Parathyroid adenoma (tissue), 2 donors: ENCODE measurements around the gene HMGCS2.
"Not testable (repeated sequence)": the region's sequence is repeated elsewhere in the genome, so short reads cannot be mapped to it uniquely, and the experiment has no call there.

Source experiments
- H2AFZ ChIP-seq: fragments of 300-600 bp; sonication (generic); one replicate; pipeline ENCODE4 v1.7.0; 2017; ENCODE audit warnings: antibody characterized with exemption, mild to moderate bottlenecking
- H3K27ac ChIP-seq: fragments of 300-600 bp; sonication (generic); one replicate; pipeline ENCODE4 v1.7.0; 2017
- H3K27me3 ChIP-seq: fragments of 300-600 bp; sonication (generic); one replicate; pipeline ENCODE4 v1.7.0; 2017; ENCODE audit warnings: low read length; ENCODE audit not compliant: control insufficient read depth, insufficient read depth
- H3K36me3 ChIP-seq: fragments of 300-600 bp; sonication (generic); one replicate; pipeline ENCODE4 v1.7.0; 2017; ENCODE audit warnings: low read length; ENCODE audit not compliant: control insufficient read depth, insufficient read depth
- H3K4me1 ChIP-seq: fragments of 300-600 bp; sonication (generic); one replicate; pipeline ENCODE4 v1.7.0; 2017; ENCODE audit warnings: control low read depth
- H3K4me2 ChIP-seq: fragments of 300-600 bp; sonication (generic); one replicate; pipeline ENCODE4 v1.7.0; 2017; ENCODE audit warnings: low read length
- H3K4me3 ChIP-seq: fragments of 300-600 bp; sonication (generic); one replicate; pipeline ENCODE4 v1.7.0; 2017; ENCODE audit warnings: low read depth, low read length
- H3K79me2 ChIP-seq: fragments of 300-600 bp; sonication (generic); one replicate; pipeline ENCODE4 v1.7.0; 2017; ENCODE audit warnings: control low read depth
- H3K9ac ChIP-seq: fragments of 300-600 bp; sonication (generic); one replicate; pipeline ENCODE4 v1.7.0; 2017; ENCODE audit warnings: mild to moderate bottlenecking
- H3K9me3 ChIP-seq: fragments of 300-600 bp; sonication (generic); one replicate; pipeline ENCODE4 v1.7.0; 2017; ENCODE audit warnings: low read length; ENCODE audit not compliant: control insufficient read depth
- CTCF ChIP-seq: fragments of 300-600 bp; sonication (generic); IDR thresholded peaks from one replicate; pipeline ENCODE4 v1.7.0; 2017; ENCODE audit warnings: antibody characterized with exemption, mild to moderate bottlenecking
- donor health status: primary hyperparathyroidism.

HMGCS2 gene

DNA sequence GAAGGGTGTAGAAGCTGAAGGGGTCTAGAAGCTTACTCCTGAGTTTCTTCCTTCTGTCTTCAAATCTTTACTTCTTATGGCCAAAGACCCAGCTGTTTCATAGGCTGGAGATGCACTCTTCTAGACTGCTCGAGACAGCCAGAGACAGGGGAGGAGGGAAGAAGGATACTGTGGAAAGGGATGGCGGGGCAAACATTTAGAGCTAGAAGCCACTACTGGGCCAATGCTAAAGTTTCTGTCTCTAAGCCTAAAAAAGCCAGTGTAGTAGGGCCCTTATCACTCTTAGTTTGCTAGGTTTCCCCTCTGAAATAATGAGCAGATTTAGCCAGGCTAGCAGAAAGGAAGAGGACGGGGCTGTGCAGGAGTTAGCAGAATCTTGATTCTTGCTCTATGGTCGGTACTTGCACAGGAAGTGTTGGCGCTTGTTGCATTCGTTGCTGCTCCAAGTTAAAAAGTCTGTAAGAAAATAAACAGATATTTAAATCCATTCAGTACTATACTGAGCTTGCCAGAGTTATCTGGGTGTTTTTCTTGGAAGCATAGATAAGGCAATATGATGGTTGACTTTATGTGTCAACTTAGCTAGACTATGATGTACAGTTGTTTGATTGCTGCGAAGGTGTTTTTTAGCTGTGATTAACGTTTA is 25.6 kb upstream of the HMGCS2 start:
- H3K27ac ChIP-seq, result no peak overlapping the region
- H3K4me3 ChIP-seq, result no peak overlapping the region

GRCh38 chr1:119791377-119791776 is 22.7 kb upstream of the HMGCS2 start:
- Histone ChIP-seq H3K4me2 (no peak overlapping the region), H3K79me2 (no peaks in the 10 kb centered on the region), H3K27me3 (no peaks in the 10 kb centered on the region), H2AFZ (no peak overlapping the region), H3K9ac (no peak overlapping the region), H3K4me3 (no peak overlapping the region), H3K36me3 (no peaks in the 10 kb centered on the region), H3K27ac (no peak overlapping the region), H3K9me3 (no peaks in the 10 kb centered on the region), H3K4me1 (peaks cover 3% of the 10 kb centered on the region)
- no peak for TF ChIP-seq CTCF

More for the DNA sequence above, 25.6 kb upstream of the HMGCS2 start:
- TF ChIP-seq CTCF, result no peak
- no peaks in the 10 kb centered on the region for H3K36me3 ChIP-seq
- H3K4me2 ChIP-seq, result no peak overlapping the region
- H3K27me3 ChIP-seq, result no peaks in the 10 kb centered on the region
- H2AFZ ChIP-seq, result no peak overlapping the region
- no peak overlapping the region for H3K9ac ChIP-seq
- H3K9me3 ChIP-seq, result no peaks in the 10 kb centered on the region
- peaks cover 3% of the 10 kb centered on the region for H3K4me1 ChIP-seq
- no peaks in the 10 kb centered on the region for H3K79me2 ChIP-seq

DNA sequence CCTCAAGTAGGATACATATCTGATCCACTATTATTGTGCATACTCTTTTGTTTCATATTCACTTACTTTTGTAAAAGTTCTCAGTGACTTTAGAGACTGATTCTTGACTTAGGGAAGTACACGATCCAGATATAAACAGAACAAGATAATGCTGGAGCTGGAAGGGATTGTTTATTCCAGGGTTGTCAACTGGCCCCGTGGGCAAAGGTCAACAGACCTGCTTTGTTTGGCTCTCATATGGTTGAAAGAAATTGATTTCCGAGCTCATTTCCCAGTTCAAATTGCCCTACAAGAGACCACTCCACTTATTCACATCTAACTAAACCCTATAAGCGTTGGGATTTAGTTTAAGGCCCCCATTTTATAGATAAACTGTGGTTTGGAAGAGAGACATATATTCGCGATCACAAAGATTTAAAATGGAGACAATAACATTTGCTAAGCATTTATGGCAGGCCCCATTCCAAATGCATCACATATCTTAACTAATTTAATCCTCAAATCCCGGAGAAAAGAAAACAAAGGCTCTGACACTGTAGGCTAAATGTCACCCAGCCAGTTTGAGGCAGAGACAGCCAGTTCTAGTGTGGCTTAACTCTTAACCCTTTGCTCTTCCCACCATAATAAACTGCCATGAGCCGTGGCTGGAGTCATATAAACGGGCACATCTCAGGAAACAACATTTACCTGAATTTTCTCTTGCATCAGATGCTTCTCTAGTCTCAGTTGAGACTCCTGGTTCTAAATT is 21.9 kb upstream of the HMGCS2 start:
- TF ChIP-seq CTCF, result no peak
- Histone ChIP-seq H3K79me2 (no peaks in the 10 kb centered on the region), H3K4me2 (no peak overlapping the region), H3K9me3 (no peaks in the 10 kb centered on the region), H3K4me1 (peaks cover 3% of the 10 kb centered on the region), H3K4me3 (no peak overlapping the region), H3K36me3 (no peaks in the 10 kb centered on the region), H2AFZ (no peak overlapping the region), H3K27me3 (no peaks in the 10 kb centered on the region), H3K27ac (no peak overlapping the region), H3K9ac (no peak overlapping the region)

GRCh38 chr1:119787776-119788175 is 19.1 kb upstream of the HMGCS2 start:
- Histone ChIP-seq H3K9ac (no peak overlapping the region), H3K4me3 (no peak overlapping the region), H3K27ac (no peak overlapping the region)

DNA sequence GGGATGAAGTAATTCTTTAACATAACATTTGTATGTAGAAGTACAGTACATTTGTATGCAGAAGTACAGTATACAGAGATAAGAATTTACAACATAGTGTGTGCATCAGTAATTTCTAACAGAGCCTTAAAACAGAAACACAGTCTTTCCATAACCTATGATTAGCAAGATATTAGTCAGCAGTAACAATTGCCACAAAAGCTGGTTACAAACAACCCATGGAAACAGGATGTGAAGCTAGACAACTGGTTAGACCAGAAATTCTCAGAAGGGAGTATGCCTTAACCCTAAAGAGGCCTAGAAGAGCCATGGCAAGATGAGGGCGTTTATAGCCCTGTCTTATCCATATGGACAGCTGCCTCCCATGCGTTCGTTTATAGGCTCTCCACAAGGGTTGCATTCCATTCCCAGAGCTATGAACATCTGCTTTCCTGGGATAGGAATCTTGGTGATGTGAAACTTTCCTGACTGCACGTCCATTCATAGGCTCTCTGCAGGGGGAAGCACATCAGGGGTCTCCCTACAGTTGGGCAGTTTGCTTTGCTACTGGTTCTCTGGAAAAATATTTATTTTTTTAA is 17.9 kb upstream of the HMGCS2 start:
- H3K4me2 ChIP-seq, H3K4me1 ChIP-seq, H3K36me3 ChIP-seq, H3K9ac ChIP-seq, H3K79me2 ChIP-seq, H2AFZ ChIP-seq, H3K9me3 ChIP-seq, H3K27me3 ChIP-seq, H3K4me3 ChIP-seq, H3K27ac ChIP-seq: not testable (repeated sequence)

More at GRCh38 chr1:119787776-119788175, 19.1 kb upstream of the HMGCS2 start:
- Histone ChIP-seq H3K9me3 (no peaks in the 10 kb centered on the region), H2AFZ (no peak overlapping the region), H3K36me3 (no peaks in the 10 kb centered on the region), H3K27me3 (no peaks in the 10 kb centered on the region), H3K4me2 (no peak overlapping the region), H3K4me1 (peaks cover 2% of the 10 kb centered on the region), H3K79me2 (no peaks in the 10 kb centered on the region)
- no peak for TF ChIP-seq CTCF

GRCh38 chr1:119786046-119786445 is 17.3 kb upstream of the HMGCS2 start:
- H3K9me3 ChIP-seq, H3K9ac ChIP-seq, H3K27ac ChIP-seq, H3K4me3 ChIP-seq, H3K36me3 ChIP-seq, H3K4me1 ChIP-seq, H3K4me2 ChIP-seq, H3K27me3 ChIP-seq, H3K79me2 ChIP-seq: not testable (repeated sequence)
- peak overlapping the region; percentile 64 for H2AFZ ChIP-seq
